HG03159 (cell line): ENCODE measurements around the gene PPP2R3B.
"Not testable (repeated sequence)": the region's sequence is repeated elsewhere in the genome, so short reads cannot be mapped to it uniquely, and the experiment has no call there.

Source experiments
- ATAC-seq: cut with Tn5 transposase; IDR thresholded peaks from one replicate; pipeline ENCODE4 v1.9.1; 2021; ENCODE audit warnings: mild to moderate bottlenecking, moderate library complexity; ENCODE audit not compliant: unreplicated experiment

The PPP2R3B gene

DNA sequence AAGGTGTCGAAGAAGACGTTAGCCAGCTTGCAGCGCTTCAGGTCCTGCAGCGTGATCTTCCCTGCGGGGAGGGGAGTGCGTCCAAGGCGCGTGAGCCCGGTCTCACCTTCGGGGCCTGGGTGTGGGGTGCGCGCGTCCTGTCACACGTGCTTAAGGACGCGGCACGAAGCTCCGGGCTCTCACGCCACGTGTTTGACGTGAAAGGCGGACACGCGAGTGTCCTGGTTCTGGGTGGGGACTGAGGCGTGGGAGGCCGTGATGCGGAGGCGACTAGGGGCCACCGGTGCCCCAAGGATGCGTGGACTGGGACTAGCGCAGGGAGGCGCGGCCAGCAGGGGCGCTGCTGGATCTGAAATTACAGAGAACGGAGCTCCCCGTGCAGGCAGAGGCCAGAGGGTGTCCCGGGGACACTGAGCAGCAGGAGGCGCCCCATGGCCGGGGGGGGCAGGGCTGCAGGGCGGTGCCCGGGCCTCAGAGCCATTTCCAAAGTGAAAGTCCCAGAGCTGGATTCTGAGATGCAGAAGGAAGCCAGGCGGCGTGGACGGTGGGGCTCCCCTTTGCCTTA lies 47.8 kb downstream of the PPP2R3B start:
- ATAC-seq, result no peak

GRCh38 chrX:338281-338835 lies 48.3 kb downstream of the PPP2R3B start:
- no peak for ATAC-seq

- ATAC-seq, result no peak
These were observed 49.3 kb downstream of the PPP2R3B start for GRCh38 chrX:337331-337831.

DNA sequence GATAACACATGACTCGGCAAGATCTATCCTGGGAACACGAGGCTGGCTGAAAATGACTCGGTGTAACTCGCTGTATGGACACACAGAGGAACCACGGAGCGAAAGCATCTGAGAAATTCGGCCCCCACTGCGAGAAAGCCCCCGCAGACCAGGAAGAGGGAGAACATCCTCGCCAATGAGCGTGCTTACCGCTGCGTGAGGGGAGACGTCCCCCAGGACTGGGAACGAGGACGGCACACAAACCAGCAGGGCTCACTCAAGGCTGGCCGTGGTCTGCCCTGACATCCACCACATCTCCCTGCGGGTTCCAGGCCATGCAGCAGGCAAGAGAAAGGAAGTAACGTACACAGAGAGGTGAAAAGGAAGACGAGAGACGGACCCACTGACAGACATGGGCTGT lies 50.5 kb downstream of the PPP2R3B start:
- no peak for ATAC-seq

GRCh38 chrX:335758-336155 lies 51.0 kb downstream of the PPP2R3B start:
- no peak for ATAC-seq

DNA sequence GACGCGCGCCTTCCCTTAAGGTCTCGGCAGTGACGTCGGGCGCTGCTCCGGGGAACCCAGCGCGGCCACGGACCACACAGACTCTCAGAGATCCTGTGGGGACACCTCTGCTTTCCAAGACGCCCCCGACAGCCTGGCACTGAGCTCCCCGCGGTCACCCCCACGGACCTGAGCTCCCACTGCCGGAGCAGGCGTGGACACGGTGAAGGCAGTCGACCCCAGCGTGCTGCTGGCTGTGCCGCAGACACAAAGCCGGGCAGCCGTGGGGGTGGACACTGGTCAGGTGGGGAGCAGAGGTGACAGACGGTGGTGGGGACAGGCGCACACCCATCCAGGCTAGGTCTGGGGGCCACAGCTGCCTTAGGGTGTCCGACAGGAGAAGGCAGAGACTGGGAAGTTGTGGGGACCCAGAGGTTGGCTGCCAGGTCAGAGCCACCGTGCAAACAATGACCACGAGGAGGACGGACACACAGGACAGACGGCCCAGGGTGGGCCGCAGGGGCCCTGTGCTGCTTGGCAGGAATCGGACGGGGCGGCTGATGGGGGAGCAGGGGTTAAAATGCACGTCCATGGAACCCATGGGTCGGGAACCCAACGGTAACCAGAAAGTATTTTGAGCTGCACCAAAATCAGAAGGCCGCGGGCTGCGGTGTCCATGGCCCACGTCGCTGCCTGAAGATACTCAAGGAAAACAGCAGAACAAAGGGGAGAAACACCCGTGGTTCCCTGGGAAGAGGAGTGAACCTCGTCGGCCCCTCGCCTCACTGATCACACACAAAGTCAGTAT lies 51.5 kb downstream of the PPP2R3B start:
- ATAC-seq, result no peak

GRCh38 chrX:334331-334891 lies 52.3 kb downstream of the PPP2R3B start:
- no peak for ATAC-seq

DNA sequence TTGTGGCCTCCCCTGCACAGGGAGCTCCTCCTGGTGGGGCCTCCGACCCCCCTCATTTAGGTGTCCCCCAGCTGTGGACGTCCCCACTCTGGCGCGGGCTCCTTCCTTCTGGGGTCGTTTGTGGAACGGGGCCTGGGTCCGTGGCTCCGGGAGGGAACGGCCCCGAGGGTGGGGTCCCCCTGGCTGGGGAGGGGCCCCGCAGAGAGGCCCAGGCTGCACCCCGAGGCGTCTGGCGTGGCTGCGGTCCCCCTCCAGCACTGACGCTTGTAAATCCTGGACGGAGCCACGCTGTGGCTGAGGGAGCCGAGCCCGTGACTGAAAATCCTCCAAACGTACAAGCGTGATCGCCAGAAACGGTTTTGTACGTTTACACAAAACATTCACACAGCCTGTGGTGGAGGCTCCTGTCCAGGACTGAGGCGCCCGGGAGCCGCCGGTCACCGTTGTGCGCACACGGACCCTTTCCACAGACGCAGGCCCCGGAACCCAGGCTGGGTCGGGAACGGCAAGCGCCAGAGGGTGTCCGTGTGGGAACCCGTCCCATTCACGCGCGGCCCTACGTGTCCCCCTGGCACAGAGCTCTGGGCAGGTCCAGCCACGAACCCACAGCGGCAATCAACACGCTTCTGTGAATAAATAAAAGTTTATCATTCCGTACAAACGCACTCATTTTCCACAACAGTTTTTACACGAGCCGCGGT lies 52.9 kb downstream of the PPP2R3B start:
- ATAC-seq, result no peak

GRCh38 chrX:332916-333610 lies 53.6 kb downstream of the PPP2R3B start:
- no peak for ATAC-seq

GRCh38 chrX:332496-332860 lies 54.2 kb downstream of the PPP2R3B start:
- ATAC-seq, result no peak

- no peak for ATAC-seq
These were observed 54.7 kb downstream of the PPP2R3B start for GRCh38 chrX:331825-332495.

GRCh38 chrX:331151-331824 lies 55.4 kb downstream of the PPP2R3B start:
- no peak for ATAC-seq

DNA sequence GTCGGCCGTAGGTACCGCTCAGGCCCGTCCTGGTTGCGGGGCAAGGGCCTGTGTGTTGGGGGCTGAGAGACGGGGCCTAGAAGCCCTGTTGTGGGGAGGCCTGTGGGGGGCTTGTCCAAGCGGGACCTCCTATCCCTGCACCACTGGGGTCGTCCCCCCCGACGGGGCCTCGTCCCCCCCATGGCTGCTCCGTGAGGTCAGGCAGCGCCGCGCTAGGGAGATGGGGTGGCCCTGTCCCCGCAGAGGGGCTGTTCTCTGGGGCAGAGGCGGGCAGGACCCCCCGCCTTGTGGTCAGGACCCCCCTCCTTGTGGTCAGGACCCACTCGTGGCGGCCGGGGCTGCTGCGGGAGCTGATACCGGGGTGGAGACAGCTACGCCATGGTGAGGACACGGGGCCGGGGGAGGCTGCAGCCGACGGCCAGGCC lies 56.0 kb downstream of the PPP2R3B start:
- ATAC-seq, result no peak

DNA sequence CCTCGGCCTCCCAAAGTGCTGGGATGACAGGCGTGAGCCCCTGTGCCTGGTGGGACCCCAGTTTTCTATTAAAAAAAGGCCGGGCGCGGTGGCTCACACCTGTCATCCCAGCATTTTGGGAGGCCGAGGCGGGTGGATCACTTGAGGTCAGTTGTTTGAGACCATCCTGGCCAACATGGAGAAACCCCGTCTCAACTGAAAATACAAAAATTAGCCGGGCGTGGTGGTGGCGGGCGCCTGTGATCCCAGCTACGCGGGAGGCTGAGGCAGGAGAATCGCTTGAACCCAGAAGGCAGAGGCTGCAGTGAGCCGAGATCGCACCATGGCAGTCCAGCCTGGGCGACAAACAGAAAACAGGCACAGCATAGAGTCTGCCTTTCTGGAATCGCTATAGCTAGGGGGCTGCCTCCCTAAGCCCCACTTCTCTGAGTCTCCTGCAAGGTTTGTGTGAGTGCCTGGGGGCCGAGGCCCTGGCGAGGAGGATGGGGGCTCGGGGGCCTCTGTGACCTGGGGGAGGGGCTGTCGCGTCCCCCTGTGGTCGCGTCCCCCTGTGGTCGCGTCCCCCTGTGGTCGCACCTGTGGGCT lies 56.5 kb downstream of the PPP2R3B start:
- ATAC-seq, result not testable (repeated sequence)

DNA sequence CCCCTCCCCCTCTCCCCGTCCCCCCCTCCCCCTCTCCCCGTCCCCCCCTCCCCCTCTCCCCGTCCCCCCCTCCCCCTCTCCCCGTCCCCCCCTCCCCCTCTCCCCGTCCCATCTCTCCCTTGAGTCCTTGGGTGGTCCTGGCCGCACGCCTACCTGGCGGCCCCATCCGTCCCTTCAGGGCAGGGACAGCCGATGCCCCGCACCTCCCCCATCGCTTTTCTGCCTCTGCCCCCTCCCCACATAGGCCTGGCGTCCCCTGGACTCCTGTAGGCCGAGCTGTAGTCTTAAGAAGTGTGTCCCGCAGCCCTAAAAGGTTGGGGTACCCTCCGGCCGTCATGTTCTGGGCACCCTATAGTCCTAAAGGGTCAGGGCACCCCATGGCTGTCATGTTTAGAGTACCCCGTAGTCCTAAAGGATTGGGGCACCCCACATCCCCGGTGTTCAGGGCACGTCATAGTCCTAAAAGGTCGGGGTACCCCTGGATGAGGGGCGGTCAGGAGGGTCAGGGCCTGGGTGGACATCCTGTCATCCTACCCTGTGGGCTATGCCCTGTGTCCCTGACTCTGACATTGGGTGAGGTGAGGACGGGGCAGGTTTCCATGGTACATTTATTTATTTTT lies 57.3 kb downstream of the PPP2R3B start:
- no peak for ATAC-seq

DNA sequence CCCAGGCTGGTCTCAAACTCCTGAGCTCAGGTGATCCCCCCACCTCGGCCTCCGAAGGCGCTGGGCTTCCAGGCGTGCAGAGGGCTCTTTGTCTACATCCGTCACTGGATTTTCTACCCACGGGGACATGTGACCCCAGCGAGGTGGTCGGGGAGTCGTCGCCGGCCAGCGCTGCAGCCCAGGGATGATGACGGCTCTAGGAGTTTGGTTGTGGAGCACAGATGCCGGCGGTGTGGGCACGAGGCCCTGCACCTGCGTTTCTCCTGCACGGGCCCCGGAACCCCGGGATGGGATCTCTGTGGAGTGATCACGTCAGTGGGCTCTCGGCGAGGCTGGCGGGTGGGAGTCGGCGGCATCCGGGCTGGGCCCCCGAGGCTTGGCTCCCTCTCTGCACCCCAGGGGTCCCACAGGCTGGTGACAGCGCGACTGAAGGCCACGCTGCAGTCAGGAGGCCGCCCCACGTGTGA lies 59.0 kb downstream of the PPP2R3B start:
- ATAC-seq, result no peak

GRCh38 chrX:324664-325063 lies 62.0 kb downstream of the PPP2R3B start:
- not testable (repeated sequence) for ATAC-seq

DNA sequence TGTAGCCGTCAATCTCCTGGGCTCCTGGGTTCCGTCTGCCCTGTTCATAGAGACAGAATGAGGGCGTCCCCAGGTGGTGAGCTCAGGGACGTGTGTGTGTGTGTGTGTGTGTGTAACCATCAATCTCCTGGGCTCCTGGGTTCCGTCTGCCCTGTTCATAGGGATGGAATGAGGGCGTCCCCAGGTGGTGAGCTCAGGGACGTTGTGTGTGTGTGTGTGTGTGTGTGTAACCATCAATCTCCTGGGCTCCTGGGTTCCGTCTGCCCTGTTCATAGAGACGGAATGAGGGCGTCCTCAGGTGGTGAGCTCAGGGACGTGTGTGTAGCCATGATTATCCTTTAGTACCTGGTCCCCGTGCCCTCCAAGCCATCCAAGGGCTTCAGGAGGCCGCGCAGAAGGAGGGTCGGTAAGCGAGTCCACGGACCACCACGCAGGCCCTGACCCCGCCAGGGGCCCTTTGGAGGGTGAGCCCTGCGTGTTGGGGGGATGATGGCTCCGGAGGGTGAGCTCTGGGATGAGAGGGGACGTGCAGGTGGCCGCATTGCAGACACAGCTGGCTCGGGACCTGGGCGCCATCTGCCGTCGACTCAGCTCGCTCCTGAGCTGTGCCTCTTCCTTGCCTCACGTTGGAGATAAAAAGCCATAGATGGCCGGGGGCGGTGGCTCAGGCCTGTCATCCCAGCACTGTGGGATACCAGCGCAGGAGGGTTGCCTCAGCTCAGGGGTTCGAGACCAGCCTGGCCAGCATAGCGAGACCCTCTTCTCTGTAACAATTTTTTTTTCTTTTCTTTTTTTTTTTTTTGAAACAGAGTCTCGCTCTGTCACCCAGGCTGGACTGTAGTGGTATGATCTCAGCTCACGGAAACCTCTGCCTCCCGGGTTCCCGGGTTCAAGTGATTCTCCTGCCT lies 62.7 kb downstream of the PPP2R3B start:
- ATAC-seq, result no peak
